Measurements from ENCODE around the gene RFX2.

RFX2 gene

GRCh38 chr19:5955636-5955935, 154.7 kb downstream of the RFX2 start:
- no peak for DNase-seq (ENCODE audit: low spot score)

- DNase-seq (ENCODE audit: low spot score), result no peak
Measured at GRCh38 chr19:5954293-5954692, 156.0 kb downstream of the RFX2 start.

- DNase-seq (ENCODE audit: low spot score), result peak; percentile 37
Measured at GRCh38 chr19:5953680-5954213, 156.6 kb downstream of the RFX2 start.

- DNase-seq (ENCODE audit: low spot score), result no peak
Measured at GRCh38 chr19:5953030-5953589, 157.2 kb downstream of the RFX2 start.

- DNase-seq (ENCODE audit: low spot score), result no peak
Measured at GRCh38 chr19:5952193-5953029, 157.9 kb downstream of the RFX2 start.

GRCh38 chr19:5951338-5951861, 158.9 kb downstream of the RFX2 start:
- no peak for DNase-seq (ENCODE audit: low spot score)

GRCh38 chr19:5950741-5951140, 159.6 kb downstream of the RFX2 start:
- DNase-seq (ENCODE audit: low spot score), result no peak

GRCh38 chr19:5949792-5950305, 160.5 kb downstream of the RFX2 start:
- DNase-seq (ENCODE audit: low spot score), result peak; percentile 41

GRCh38 chr19:5948752-5949564, 161.3 kb downstream of the RFX2 start:
- DNase-seq (ENCODE audit: low spot score), result peak; percentile 24

- no peak for DNase-seq (ENCODE audit: low spot score)
Measured at GRCh38 chr19:5947435-5947834, 162.9 kb downstream of the RFX2 start.

GRCh38 chr19:5943623-5944022, 166.7 kb downstream of the RFX2 start:
- no peak for DNase-seq (ENCODE audit: low spot score)

Data from CD4-positive, alpha-beta T cell treated with Interleukin-15 for 4 hours (primary cell).